ENCODE results near the gene SEC22C.
A peak's percentile ranks its signal among the peaks of the same experiment; 100 is the strongest.

SEC22C gene

GRCh38 chr3:42501681-42502428 lies 79.9 kb downstream of the SEC22C start:
- ATAC-seq (ENCODE audit: low read depth) = peak; percentile 31
- peak; percentile 52 for DNase-seq (ENCODE audit: low spot score)

GRCh38 chr3:42501321-42501680 lies 80.5 kb downstream of the SEC22C start:
- Histone ChIP-seq H3K9me3 (ENCODE audit: severe bottlenecking) (no peaks in the 10 kb centered on the region), H3K4me3 (ENCODE audit: severe bottlenecking) (no peak overlapping the region), H3K27ac (ENCODE audit: poor library complexity, severe bottlenecking) (no peak overlapping the region), H3K27me3 (ENCODE audit: insufficient read depth, poor library complexity, severe bottlenecking) (no peaks in the 10 kb centered on the region), H3K36me3 (ENCODE audit: low read depth) (no peaks in the 10 kb centered on the region), H3K4me1 (ENCODE audit: insufficient read depth, poor library complexity, severe bottlenecking) (no peaks in the 10 kb centered on the region)
- TF ChIP-seq CTCF (IDR thresholded peaks at IDR 0.05; ENCODE audit: poor library complexity, severe bottlenecking) = no peak
- peak; percentile 38 for DNase-seq (ENCODE audit: low spot score)
- no peak for ATAC-seq (ENCODE audit: low read depth)

More at GRCh38 chr3:42501681-42502428, 79.9 kb downstream of the SEC22C start:
- peak; percentile 65 for TF ChIP-seq CTCF (IDR thresholded peaks at IDR 0.05; ENCODE audit: poor library complexity, severe bottlenecking)
- Histone ChIP-seq H3K36me3 (ENCODE audit: low read depth) (no peaks in the 10 kb centered on the region), H3K4me3 (ENCODE audit: severe bottlenecking) (peak overlapping the region; percentile 42), H3K27me3 (ENCODE audit: insufficient read depth, poor library complexity, severe bottlenecking) (no peaks in the 10 kb centered on the region), H3K4me1 (ENCODE audit: insufficient read depth, poor library complexity, severe bottlenecking) (no peaks in the 10 kb centered on the region), H3K9me3 (ENCODE audit: severe bottlenecking) (no peaks in the 10 kb centered on the region), H3K27ac (ENCODE audit: poor library complexity, severe bottlenecking) (no peak overlapping the region)

- no peaks in the 10 kb centered on the region for H3K27me3 ChIP-seq (ENCODE audit: insufficient read depth, poor library complexity, severe bottlenecking)
- H3K27ac ChIP-seq (ENCODE audit: poor library complexity, severe bottlenecking) = no peak overlapping the region
- DNase-seq (ENCODE audit: low spot score) = peak; percentile 8
- no peak overlapping the region for H3K4me3 ChIP-seq (ENCODE audit: severe bottlenecking)
- no peaks in the 10 kb centered on the region for H3K36me3 ChIP-seq (ENCODE audit: low read depth)
- no peaks in the 10 kb centered on the region for H3K4me1 ChIP-seq (ENCODE audit: insufficient read depth, poor library complexity, severe bottlenecking)
- no peak for TF ChIP-seq CTCF (IDR thresholded peaks at IDR 0.05; ENCODE audit: poor library complexity, severe bottlenecking)
- no peak for ATAC-seq (ENCODE audit: low read depth)
- no peaks in the 10 kb centered on the region for H3K9me3 ChIP-seq (ENCODE audit: severe bottlenecking)
These were observed 80.9 kb downstream of the SEC22C start for GRCh38 chr3:42500909-42501308.

- no peak overlapping the region for H3K27ac ChIP-seq (ENCODE audit: poor library complexity, severe bottlenecking)
- TF ChIP-seq CTCF (IDR thresholded peaks at IDR 0.05; ENCODE audit: poor library complexity, severe bottlenecking) = no peak
- no peaks in the 10 kb centered on the region for H3K9me3 ChIP-seq (ENCODE audit: severe bottlenecking)
- no peaks in the 10 kb centered on the region for H3K36me3 ChIP-seq (ENCODE audit: low read depth)
- no peak overlapping the region for H3K4me3 ChIP-seq (ENCODE audit: severe bottlenecking)
- DNase-seq (ENCODE audit: low spot score) (peak; percentile 21), ATAC-seq (ENCODE audit: low read depth) (no peak)
- H3K27me3 ChIP-seq (ENCODE audit: insufficient read depth, poor library complexity, severe bottlenecking) = no peaks in the 10 kb centered on the region
- H3K4me1 ChIP-seq (ENCODE audit: insufficient read depth, poor library complexity, severe bottlenecking) = no peaks in the 10 kb centered on the region
These were observed 81.7 kb downstream of the SEC22C start for GRCh38 chr3:42500091-42500490.

GRCh38 chr3:42499478-42499871 lies 82.3 kb downstream of the SEC22C start:
- DNase-seq (ENCODE audit: low spot score) = peak; percentile 30
- Histone ChIP-seq H3K9me3 (ENCODE audit: severe bottlenecking) (no peaks in the 10 kb centered on the region), H3K4me3 (ENCODE audit: severe bottlenecking) (no peak overlapping the region), H3K27ac (ENCODE audit: poor library complexity, severe bottlenecking) (no peak overlapping the region), H3K4me1 (ENCODE audit: insufficient read depth, poor library complexity, severe bottlenecking) (no peaks in the 10 kb centered on the region), H3K27me3 (ENCODE audit: insufficient read depth, poor library complexity, severe bottlenecking) (no peaks in the 10 kb centered on the region), H3K36me3 (ENCODE audit: low read depth) (no peaks in the 10 kb centered on the region)
- TF ChIP-seq CTCF (IDR thresholded peaks at IDR 0.05; ENCODE audit: poor library complexity, severe bottlenecking) = no peak
- no peak for ATAC-seq (ENCODE audit: low read depth)

Measured in RWPE2 (cell line).